Mucosa of descending colon (tissue), 3 donors: ENCODE measurements around the gene OR9K2. TPM values are rescaled to one million over a fixed set of nuclear protein-coding genes. Genes with fewer than 3 reads are reported as not detected.
"Not testable (repeated sequence)": the region's sequence is repeated elsewhere in the genome, so short reads cannot be mapped to it uniquely, and the experiment has no call there.

Experiments
- ATAC-seq: fragments of 200-7000 bp; cut with Tn5 transposase; one replicate; pipeline ENCODE4 v1.9.1; 2020; ENCODE audit warnings: mild to moderate bottlenecking, moderate library complexity
- DNase-seq, 3 donors: peaks; one replicate each; pipeline ENCODE4 v3.0.0-alpha.2; 2020
- H3K36me3 ChIP-seq: fragments of 200-600 bp; one replicate; pipeline ENCODE4 v1.8.0; 2021; ENCODE audit warnings: low read depth, mild to moderate bottlenecking
- H3K4me1 ChIP-seq: fragments of 200-600 bp; one replicate; pipeline ENCODE4 v1.8.0; 2021; ENCODE audit warnings: low read depth, mild to moderate bottlenecking
- H3K4me3 ChIP-seq: fragments of 200-600 bp; one replicate; pipeline ENCODE4 v1.8.0; 2021; ENCODE audit warnings: mild to moderate bottlenecking
- H3K9me3 ChIP-seq: fragments of 200-600 bp; one replicate; pipeline ENCODE4 v1.8.0; 2021; ENCODE audit warnings: mild to moderate bottlenecking
- CTCF ChIP-seq: fragments of 200-600 bp; IDR thresholded peaks from one replicate; pipeline ENCODE4 v1.8.0; 2022; ENCODE audit warnings: antibody characterized with exemption, mild to moderate bottlenecking
- intact Hi-C, 2 donors: fragments of 100-400 bp; cut with DNase I in 1 of 2; cut with micrococcal nuclease in 1 of 2; formaldehyde crosslinking; loops; one replicate each; pipeline versions ENCODE4 v1.11.0 to v1.11.1; 2022; cut with DNase I, micrococcal nuclease
- total RNA-seq, 3 donors: library from RNA; stranded (reverse); fragmentation: NEBNext Ultra II Directional in 2 of 3; extraction: Animal tissue kit (Norgen Biotek cat#: 25700) in 2 of 3; gene quantifications; one replicate each; pipeline versions ENCODE4 v1.2.1 to v1.2.4, GENCODE V29; 2021 to 2023
- donor health status: DM: no; HTN: no; CAD: no; lungs with moderate emphysema.
- donor health status: DM: no; HTN: no; CAD: no.
- donor health status: DM: no; HTN: yes; CAD: no.

Gene OR9K2
- total RNA-seq, 3 donors from 2014 or later: not detected

GRCh38 chr12:55142669-55143565, 16.7 kb downstream of the OR9K2 start:
- Histone ChIP-seq H3K4me3 (no peak overlapping the region), H3K4me1 (no peaks in the 10 kb centered on the region), H3K36me3 (no peaks in the 10 kb centered on the region), H3K9me3 (no peaks in the 10 kb centered on the region)
- intact Hi-C loops: no loop called here
- TF ChIP-seq CTCF: peak; percentile 36
- ATAC-seq: peak; percentile 48
- DNase-seq: peak in 1 of 3 donors; percentile 71

DNA sequence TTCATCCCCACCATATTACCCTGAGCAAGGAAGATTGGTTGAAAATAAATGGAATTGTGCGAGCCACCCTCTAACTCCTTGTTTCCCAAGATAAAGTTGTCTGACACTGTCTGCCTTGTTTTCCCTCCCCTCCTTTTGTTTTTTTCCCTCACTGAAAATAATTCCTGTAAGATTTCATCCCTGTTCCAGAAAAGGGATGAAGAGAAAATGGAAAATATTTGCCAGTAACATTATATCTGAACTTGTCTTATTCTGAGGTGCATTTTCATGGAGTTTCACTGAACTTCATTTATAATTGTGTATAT, 17.3 kb downstream of the OR9K2 start:
- ATAC-seq: no peak
- H3K4me3 ChIP-seq: no peak overlapping the region
- no peaks in the 10 kb centered on the region for H3K36me3 ChIP-seq
- no peaks in the 10 kb centered on the region for H3K9me3 ChIP-seq
- no peaks in the 10 kb centered on the region for H3K4me1 ChIP-seq
- DNase-seq: no peak
- no peak for TF ChIP-seq CTCF
- intact Hi-C loops: no loop called here

DNA sequence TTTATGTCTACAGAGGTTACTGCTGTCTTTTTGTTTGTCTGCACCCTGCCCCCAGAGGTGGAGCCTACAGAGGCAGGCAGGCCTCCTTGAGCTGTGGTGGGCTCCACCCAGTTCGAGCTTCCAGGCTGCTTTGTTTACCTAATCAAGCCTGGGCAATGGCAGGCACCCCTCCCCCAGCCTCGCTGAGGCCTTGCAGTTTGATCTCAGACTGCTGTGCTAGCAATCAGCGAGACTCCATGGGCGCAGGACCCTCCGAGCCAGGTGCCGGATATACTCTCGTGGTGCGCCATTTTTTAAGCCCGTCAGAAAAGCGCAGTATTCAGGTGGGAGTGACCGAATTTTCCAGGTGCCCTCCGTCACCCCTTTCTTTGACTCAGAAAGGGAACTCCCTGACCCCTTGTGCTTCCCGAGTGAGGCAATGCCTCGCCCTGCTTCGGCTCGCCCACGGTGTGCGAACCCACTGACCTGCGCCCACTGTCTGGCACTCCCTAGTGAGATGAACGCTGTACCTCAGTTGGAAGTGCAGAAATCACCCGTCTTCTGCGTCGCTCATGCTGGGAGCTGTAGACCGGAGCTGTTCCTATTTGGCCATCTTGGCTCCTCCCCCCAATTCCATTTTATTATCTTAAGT, 40.9 kb downstream of the OR9K2 start:
- ATAC-seq, H3K36me3 ChIP-seq, H3K4me3 ChIP-seq, intact Hi-C loops, H3K9me3 ChIP-seq, DNase-seq, H3K4me1 ChIP-seq: not testable (repeated sequence)

DNA sequence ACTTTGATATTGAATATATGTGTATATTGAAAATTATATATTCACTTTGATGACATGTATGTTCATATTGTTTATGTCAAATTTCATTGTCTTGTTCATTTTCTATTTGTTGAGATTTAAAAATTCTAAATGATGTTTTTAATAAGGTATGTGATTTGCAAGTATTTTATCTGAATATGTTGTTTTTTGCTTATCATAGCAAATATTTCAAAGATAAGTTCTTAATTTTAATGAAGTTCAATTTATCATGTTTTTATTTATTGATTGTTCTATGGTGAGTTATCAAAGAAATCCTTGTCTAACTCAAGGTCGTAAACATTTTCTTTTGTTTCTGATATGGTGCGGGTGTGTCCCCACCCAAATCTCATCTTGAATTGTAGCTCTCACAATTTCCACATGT, 45.2 kb downstream of the OR9K2 start:
- Histone ChIP-seq H3K4me3 (no peak overlapping the region), H3K9me3 (no peaks in the 10 kb centered on the region), H3K4me1 (no peaks in the 10 kb centered on the region), H3K36me3 (no peaks in the 10 kb centered on the region)
- intact Hi-C loops: no loop called here
- DNase-seq (no peak), ATAC-seq (no peak)
- TF ChIP-seq CTCF: no peak

- intact Hi-C loops, H3K4me3 ChIP-seq, ATAC-seq, H3K4me1 ChIP-seq, H3K36me3 ChIP-seq, H3K9me3 ChIP-seq, DNase-seq: not testable (repeated sequence)
Measured at GRCh38 chr12:55171846-55172245, 45.6 kb downstream of the OR9K2 start.

DNA sequence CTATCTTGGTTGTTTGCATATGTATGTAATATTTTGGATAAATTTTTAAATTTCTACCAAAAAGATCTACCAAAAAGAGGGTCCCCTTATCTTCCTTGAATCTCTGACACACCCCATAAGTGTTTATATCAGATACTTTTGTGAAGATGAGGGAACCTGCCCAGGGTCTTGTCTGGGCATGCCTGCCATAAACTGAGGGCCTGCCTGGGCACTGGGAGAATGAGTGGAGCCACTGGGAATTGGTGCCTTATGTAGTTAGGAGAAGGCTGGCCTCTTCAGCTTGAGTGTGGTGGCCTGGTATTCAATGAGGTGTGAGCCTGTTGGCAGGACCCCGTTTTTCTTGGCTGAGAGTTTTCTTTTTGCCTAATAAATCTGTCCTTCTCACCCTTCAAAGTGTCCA, 46.5 kb downstream of the OR9K2 start:
- intact Hi-C loops: no loop called here

More for the DNA sequence above, 46.5 kb downstream of the OR9K2 start:
- no peaks in the 10 kb centered on the region for H3K4me1 ChIP-seq
- no peak for TF ChIP-seq CTCF
- DNase-seq (no peak), ATAC-seq (no peak)
- no peaks in the 10 kb centered on the region for H3K9me3 ChIP-seq
- H3K4me3 ChIP-seq: no peak overlapping the region
- no peaks in the 10 kb centered on the region for H3K36me3 ChIP-seq
